Measurements from ENCODE around the gene IKBKE. TPM values are rescaled to one million over a fixed set of nuclear protein-coding genes. Genes with fewer than 3 reads are reported as not detected.

IKBKE gene
- polyA plus RNA-seq, 1 donor (not counting 4 experiments of a cell fraction or from before 2014, with no cell fraction given), result 8.9 TPM

DNA sequence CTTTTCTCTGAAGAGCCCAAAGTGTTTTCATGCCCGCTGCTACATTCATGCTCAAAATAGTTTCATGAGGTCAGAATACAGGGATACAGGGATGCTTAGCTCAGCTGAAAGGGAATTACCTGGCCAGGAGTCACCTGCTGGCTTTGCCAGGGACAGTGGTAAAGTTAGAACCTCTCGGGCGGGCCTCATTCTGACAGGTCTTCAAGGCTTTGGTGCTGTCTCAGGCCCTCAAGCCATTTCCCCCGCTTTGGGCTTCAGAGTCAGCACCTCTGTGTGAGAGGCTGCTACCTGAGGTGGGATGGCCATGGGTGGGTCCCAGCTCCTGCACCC, 42.5 kb downstream of the IKBKE start:
- Histone ChIP-seq H3K9me3 (ENCODE audit: control insufficient read depth, low read depth, low read length) (no peaks in the 10 kb centered on the region), H3K9me1 (ENCODE audit: control insufficient read depth, extremely low read depth, insufficient read depth, low read length) (peaks cover 2% of the 10 kb centered on the region), H3K4me1 (ENCODE audit: control insufficient read depth, extremely low read depth, insufficient read depth, low read length) (peaks cover 70% of the 10 kb centered on the region), H2AFZ (ENCODE audit: control insufficient read depth, low read length) (no peak overlapping the region), H3K9ac (ENCODE audit: control insufficient read depth, extremely low read depth, insufficient read depth, low read length) (peak overlapping the region; percentile 74), H3K27ac (ENCODE audit: control insufficient read depth, insufficient read depth, low read length) (peak overlapping the region; percentile 90), H3K4me2 (ENCODE audit: control insufficient read depth, extremely low read depth, insufficient read depth, low read depth, low read length) (peak overlapping the region; percentile 89), H4K20me1 (ENCODE audit: control insufficient read depth, extremely low read depth, insufficient read depth, low read length) (no peaks in the 10 kb centered on the region), H3K36me3 (ENCODE audit: control insufficient read depth in 2 of 2, extremely low read depth in 1 of 2, insufficient read depth in 2 of 2, low read length in 2 of 2) (no peaks in the 10 kb centered on the region), H3K27me3 (ENCODE audit: control insufficient read depth, extremely low read depth, insufficient read depth, low read length) (no peaks in the 10 kb centered on the region), H3K4me3 (ENCODE audit: control insufficient read depth in 2 of 3, extremely low read depth in 1 of 3, insufficient read depth in 2 of 3, low read depth in 1 of 3, low read length in 3 of 3) (peak overlapping the region in 2 of 3 experiments; percentile 49 to 56), H3K79me2 (ENCODE audit: control insufficient read depth, insufficient read depth, low read length) (no peaks in the 10 kb centered on the region)
- TF ChIP-seq CTCF (optimal IDR thresholded peaks at IDR 0.05 in 1 of 3, IDR thresholded peaks at IDR 0.05 in 1 of 3, conservative IDR thresholded peaks at IDR 0.05 in 1 of 3; ENCODE audit: extremely low read depth in 1 of 3, insufficient read depth in 2 of 3, low read length in 3 of 3), result no peak
- TF ChIP-seq EZH2 (IDR thresholded peaks at IDR 0.05; ENCODE audit: low read length), result no peak
- no peak for DNase-seq (ENCODE audit: low read depth, low spot score)
- dilution Hi-C loops (cut with MboI; ENCODE audit: extremely low pct_ligation_motif_present, low sequenced_read_pairs), result no loop called here
- FAIRE-seq, result no peak

- Histone ChIP-seq H3K79me2 (ENCODE audit: control insufficient read depth, insufficient read depth, low read length) (no peaks in the 10 kb centered on the region), H3K36me3 (ENCODE audit: control insufficient read depth in 2 of 2, extremely low read depth in 1 of 2, insufficient read depth in 2 of 2, low read length in 2 of 2) (no peaks in the 10 kb centered on the region), H3K27ac (ENCODE audit: control insufficient read depth, insufficient read depth, low read length) (peak overlapping the region; percentile 90), H2AFZ (ENCODE audit: control insufficient read depth, low read length) (peak overlapping the region; percentile 56), H3K9me1 (ENCODE audit: control insufficient read depth, extremely low read depth, insufficient read depth, low read length) (peaks cover 2% of the 10 kb centered on the region), H4K20me1 (ENCODE audit: control insufficient read depth, extremely low read depth, insufficient read depth, low read length) (no peaks in the 10 kb centered on the region), H3K4me2 (ENCODE audit: control insufficient read depth, extremely low read depth, insufficient read depth, low read depth, low read length) (peak overlapping the region; percentile 89), H3K9me3 (ENCODE audit: control insufficient read depth, low read depth, low read length) (no peaks in the 10 kb centered on the region), H3K9ac (ENCODE audit: control insufficient read depth, extremely low read depth, insufficient read depth, low read length) (peak overlapping the region; percentile 74), H3K4me1 (ENCODE audit: control insufficient read depth, extremely low read depth, insufficient read depth, low read length) (peaks cover 63% of the 10 kb centered on the region), H3K4me3 (ENCODE audit: control insufficient read depth in 2 of 3, extremely low read depth in 1 of 3, insufficient read depth in 2 of 3, low read depth in 1 of 3, low read length in 3 of 3) (peak overlapping the region in 2 of 3 experiments; percentile 38 to 58), H3K27me3 (ENCODE audit: control insufficient read depth, extremely low read depth, insufficient read depth, low read length) (no peaks in the 10 kb centered on the region)
- peak; percentile 78 for DNase-seq (ENCODE audit: low read depth, low spot score)
- FAIRE-seq, result peak; percentile 86
- dilution Hi-C loops (cut with MboI; ENCODE audit: extremely low pct_ligation_motif_present, low sequenced_read_pairs), result no loop called here
- TF ChIP-seq CTCF (optimal IDR thresholded peaks at IDR 0.05 in 1 of 3, IDR thresholded peaks at IDR 0.05 in 1 of 3, conservative IDR thresholded peaks at IDR 0.05 in 1 of 3; ENCODE audit: extremely low read depth in 1 of 3, insufficient read depth in 2 of 3, low read length in 3 of 3), result no peak
- TF ChIP-seq EZH2 (IDR thresholded peaks at IDR 0.05; ENCODE audit: low read length), result no peak
These were observed 43.2 kb downstream of the IKBKE start for GRCh38 chr1:206513312-206514111.

Data from keratinocyte (primary cell).